Peyer's patch (tissue), 4 donors: ENCODE data around the gene AHI1.

ENCODE experiments used
- CTCF ChIP-seq, 6 experiments: fragments of 450-650 bp in 4 of 6; fragments of 200-600 bp in 2 of 6; sonication (generic) in 1 of 6; IDR thresholded peaks; one replicate each; pipeline ENCODE4 v1.5.1; 2017 to 2019; ENCODE audit warnings: antibody characterized with exemption in 6 of 6, mild to moderate bottlenecking in 3 of 6, moderate library complexity in 1 of 6
- POLR2A ChIP-seq, 2 donors: fragments of 450-650 bp; IDR thresholded peaks; one replicate each; pipeline ENCODE4 v1.5.1; 2017; ENCODE audit warnings: antibody characterized with exemption in 2 of 2, mild to moderate bottlenecking in 2 of 2, moderate library complexity in 2 of 2

GRCh38 chr6:135286962-135287538, 210.5 kb downstream of the AHI1 start:
- TF ChIP-seq CTCF (IDR thresholded peaks at IDR 0.05) (no peak), POLR2A (IDR thresholded peaks at IDR 0.05) (no peak)
